DOHH2 (cell line): ENCODE measurements around the gene LRTM2.

Source experiments
- H3F3A ChIP-seq: fragments of 200-600 bp; sonication (generic), shearing (Covaris generic); 2 replicates; pipeline ENCODE4 v1.6.0; 2016; ENCODE audit warnings: antibody characterized with exemption, mild to moderate bottlenecking; ENCODE audit not compliant: control insufficient read depth, insufficient read depth
- H3K27ac ChIP-seq: fragments of 200-600 bp; sonication (generic); 2 replicates; pipeline ENCODE4 v1.5.1; 2014; ENCODE audit warnings: low read depth, mild to moderate bottlenecking, low read length, moderate library complexity
- H3K27me3 ChIP-seq: fragments of 200-600 bp; sonication (generic); 2 replicates; pipeline ENCODE4 v1.6.1; 2014; ENCODE audit warnings: mild to moderate bottlenecking, low read length, mixed read lengths; ENCODE audit not compliant: control insufficient read depth
- H3K36me3 ChIP-seq: fragments of 200-600 bp; sonication (generic); 2 replicates; pipeline ENCODE4 v1.6.1; 2014; ENCODE audit warnings: mild to moderate bottlenecking, low read length, moderate library complexity, mixed read lengths; ENCODE audit not compliant: control insufficient read depth
- H3K4me1 ChIP-seq: fragments of 200-600 bp; sonication (generic); 2 replicates; pipeline ENCODE4 v1.6.1; 2014; ENCODE audit warnings: mild to moderate bottlenecking, low read length, mixed read lengths; ENCODE audit not compliant: control insufficient read depth
- H3K4me2 ChIP-seq: fragments of 200-600 bp; sonication (generic); 2 replicates; pipeline ENCODE4 v1.6.0; 2014; ENCODE audit warnings: mild to moderate bottlenecking, low read length, moderate library complexity
- H3K4me3 ChIP-seq: fragments of 200-600 bp; sonication (generic); 2 replicates; pipeline ENCODE4 v1.5.1; 2014; ENCODE audit warnings: mild to moderate bottlenecking, low read length, mixed read lengths
- H3K79me2 ChIP-seq: fragments of 200-600 bp; sonication (generic); 2 replicates; pipeline ENCODE4 v1.6.1; 2014; ENCODE audit warnings: mild to moderate bottlenecking, low read length, mixed read lengths; ENCODE audit not compliant: control insufficient read depth
- H3K9me2 ChIP-seq: fragments of 200-600 bp; sonication (generic); replicated peaks from 2 replicates; pipeline ENCODE4 v1.6.1; 2014; ENCODE audit warnings: mild to moderate bottlenecking, low read length, mixed read lengths; ENCODE audit not compliant: control insufficient read depth
- H3K9me3 ChIP-seq: fragments of 200-600 bp; sonication (generic); 2 replicates; pipeline ENCODE4 v1.6.1; 2014; ENCODE audit warnings: antibody characterized with exemption, low read length, mixed read lengths; ENCODE audit not compliant: control insufficient read depth, insufficient read depth
- H4K20me1 ChIP-seq: fragments of 200-600 bp; sonication (generic); 2 replicates; pipeline ENCODE4 v1.6.0; 2014; ENCODE audit warnings: low read depth, mild to moderate bottlenecking, antibody characterized with exemption, low read length, moderate library complexity; ENCODE audit not compliant: control insufficient read depth, insufficient read depth
- EZH2phosphoT487 ChIP-seq: fragments of 200-600 bp; sonication (generic); IDR thresholded peaks from 2 replicates; pipeline ENCODE4 v1.6.1; 2017; ENCODE audit warnings: borderline replicate concordance, mild to moderate bottlenecking, antibody characterized with exemption, low read length, moderate library complexity, mixed read lengths
- TF ChIP-seq, protein P1 (sequence below): fragments of 200-600 bp; sonication (generic); IDR thresholded peaks from one replicate; pipeline ENCODE4 v1.5.1; 2014; ENCODE audit warnings: antibody characterized with exemption, mild to moderate bottlenecking, low read depth, low read length; ENCODE audit not compliant: poor library complexity, severe bottlenecking

Gene LRTM2

DNA sequence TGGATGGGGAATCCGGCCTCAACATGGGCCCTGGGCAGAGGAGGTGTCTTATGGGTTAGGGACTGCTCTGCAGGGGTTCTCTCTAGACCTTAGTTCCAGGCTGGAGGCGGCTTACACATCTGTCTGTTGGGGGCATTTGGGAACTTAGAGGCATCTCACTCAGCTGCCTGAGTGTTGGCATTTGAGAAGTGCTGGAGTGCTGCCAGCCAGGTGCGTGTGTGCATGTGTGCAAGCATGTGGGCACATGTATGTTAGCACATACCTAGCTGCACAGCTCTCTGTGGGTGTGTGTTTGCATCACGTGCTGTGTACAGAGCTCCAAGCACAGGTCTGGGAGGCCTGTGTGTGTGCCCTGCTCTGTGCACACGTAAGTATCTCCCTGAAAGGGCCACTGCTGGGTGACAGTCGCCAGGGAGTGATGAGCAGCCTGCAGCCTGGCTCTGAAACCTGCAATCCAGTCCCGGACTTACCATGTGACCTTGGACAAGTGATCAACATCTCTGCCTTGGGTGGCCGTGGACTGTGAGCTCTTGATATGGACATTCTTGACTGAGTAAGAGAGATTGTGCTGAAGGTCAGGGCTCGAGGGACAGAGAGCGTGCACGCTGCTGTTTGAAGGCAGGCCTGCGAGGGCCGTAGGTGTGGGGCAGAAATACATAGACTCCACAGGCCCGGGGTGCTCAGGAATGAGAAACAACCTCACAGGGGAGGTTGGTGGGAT lies 5.2 kb downstream of the LRTM2 start:
- no peaks in the 10 kb centered on the region for H3K36me3 ChIP-seq
- no peak overlapping the region for H3K27ac ChIP-seq
- H3K4me3 ChIP-seq: no peak overlapping the region
- no peaks in the 10 kb centered on the region for H4K20me1 ChIP-seq
- H3K4me1 ChIP-seq: no peaks in the 10 kb centered on the region
- H3K27me3 ChIP-seq: peaks cover 25% of the 10 kb centered on the region
- no peaks in the 10 kb centered on the region for H3K9me2 ChIP-seq
- no peaks in the 10 kb centered on the region for H3K79me2 ChIP-seq
- TF ChIP-seq EZH2phosphoT487: no peak
- TF ChIP-seq, protein P1, sequence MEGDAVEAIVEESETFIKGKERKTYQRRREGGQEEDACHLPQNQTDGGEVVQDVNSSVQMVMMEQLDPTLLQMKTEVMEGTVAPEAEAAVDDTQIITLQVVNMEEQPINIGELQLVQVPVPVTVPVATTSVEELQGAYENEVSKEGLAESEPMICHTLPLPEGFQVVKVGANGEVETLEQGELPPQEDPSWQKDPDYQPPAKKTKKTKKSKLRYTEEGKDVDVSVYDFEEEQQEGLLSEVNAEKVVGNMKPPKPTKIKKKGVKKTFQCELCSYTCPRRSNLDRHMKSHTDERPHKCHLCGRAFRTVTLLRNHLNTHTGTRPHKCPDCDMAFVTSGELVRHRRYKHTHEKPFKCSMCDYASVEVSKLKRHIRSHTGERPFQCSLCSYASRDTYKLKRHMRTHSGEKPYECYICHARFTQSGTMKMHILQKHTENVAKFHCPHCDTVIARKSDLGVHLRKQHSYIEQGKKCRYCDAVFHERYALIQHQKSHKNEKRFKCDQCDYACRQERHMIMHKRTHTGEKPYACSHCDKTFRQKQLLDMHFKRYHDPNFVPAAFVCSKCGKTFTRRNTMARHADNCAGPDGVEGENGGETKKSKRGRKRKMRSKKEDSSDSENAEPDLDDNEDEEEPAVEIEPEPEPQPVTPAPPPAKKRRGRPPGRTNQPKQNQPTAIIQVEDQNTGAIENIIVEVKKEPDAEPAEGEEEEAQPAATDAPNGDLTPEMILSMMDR: no peak
- H3K9me3 ChIP-seq: no peaks in the 10 kb centered on the region
- H3K4me2 ChIP-seq: no peak overlapping the region
- H3F3A ChIP-seq: no peaks in the 10 kb centered on the region

DNA sequence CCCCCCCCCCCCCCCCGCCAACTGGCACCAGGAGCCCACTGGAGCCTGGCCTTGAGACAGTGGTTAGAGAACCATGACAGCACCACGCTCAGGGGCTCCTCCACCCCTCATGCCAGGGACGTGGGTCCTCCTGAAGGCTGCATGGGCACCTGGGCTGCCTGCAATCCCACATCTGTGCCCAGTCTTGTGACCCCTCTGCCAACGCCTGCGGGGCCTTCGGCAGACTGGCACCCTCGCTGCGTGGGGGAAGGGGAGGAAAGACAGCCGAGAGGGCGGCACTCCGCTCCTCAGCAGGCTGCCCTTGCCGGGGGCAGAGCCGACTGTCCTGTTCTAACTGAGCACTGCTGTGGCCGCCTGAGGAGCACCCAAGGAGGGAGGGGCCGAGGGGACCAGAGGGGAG lies 6.0 kb downstream of the LRTM2 start:
- peaks cover 18% of the 10 kb centered on the region for H3K27me3 ChIP-seq
- no peaks in the 10 kb centered on the region for H4K20me1 ChIP-seq
- no peaks in the 10 kb centered on the region for H3K4me1 ChIP-seq
- H3K9me2 ChIP-seq: no peaks in the 10 kb centered on the region
- no peak overlapping the region for H3K4me3 ChIP-seq
- TF ChIP-seq, protein P1: no peak
- TF ChIP-seq EZH2phosphoT487: no peak
- H3K4me2 ChIP-seq: no peak overlapping the region
- no peaks in the 10 kb centered on the region for H3K36me3 ChIP-seq
- no peaks in the 10 kb centered on the region for H3K79me2 ChIP-seq
- H3F3A ChIP-seq: no peaks in the 10 kb centered on the region
- no peak overlapping the region for H3K27ac ChIP-seq
- no peaks in the 10 kb centered on the region for H3K9me3 ChIP-seq

DNA sequence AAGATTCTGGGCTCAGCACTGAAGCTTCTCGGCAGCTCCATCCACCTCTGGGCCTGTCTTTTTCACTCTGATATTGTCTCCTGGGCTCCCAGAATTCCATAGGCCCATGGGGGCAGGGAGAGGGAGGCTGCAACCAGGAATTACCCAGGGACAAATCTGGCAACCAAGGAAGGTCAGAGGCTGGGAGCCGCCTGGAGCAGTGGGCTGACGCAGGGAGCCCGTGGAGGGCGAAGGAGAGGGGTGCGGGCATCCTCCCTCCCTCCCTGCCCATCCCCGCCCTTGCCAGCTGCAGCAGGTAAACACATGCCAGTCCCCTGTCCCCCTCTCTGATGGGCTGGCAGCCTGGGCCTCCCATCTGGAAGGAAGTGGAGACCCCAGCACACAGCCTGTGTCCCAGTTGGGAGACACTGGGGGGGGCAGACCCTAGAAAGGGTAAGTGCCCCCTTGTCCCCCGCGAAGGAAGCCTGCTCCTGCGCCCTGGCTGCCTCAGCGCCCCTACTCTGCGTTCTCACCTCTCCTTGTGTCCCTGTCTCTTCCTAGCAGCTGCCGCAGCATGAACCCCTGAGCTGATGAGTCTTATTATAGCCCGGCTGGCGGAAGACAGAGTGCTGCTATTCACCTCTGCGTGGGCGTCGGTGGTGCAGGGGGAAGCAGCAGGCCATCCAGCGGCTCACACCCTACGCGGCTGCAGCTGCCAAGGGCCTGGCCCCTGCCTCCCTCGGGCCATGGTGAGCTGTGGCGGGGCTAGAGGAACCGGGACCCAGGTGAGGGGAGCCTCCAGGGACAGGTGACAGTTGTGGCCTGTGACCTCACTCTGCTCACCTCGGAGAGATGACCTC lies 6.7 kb downstream of the LRTM2 start:
- no peaks in the 10 kb centered on the region for H3K9me2 ChIP-seq
- H3K27ac ChIP-seq: no peak overlapping the region
- no peaks in the 10 kb centered on the region for H3K36me3 ChIP-seq
- no peak overlapping the region for H3K4me2 ChIP-seq
- TF ChIP-seq, protein P1: no peak
- no peak for TF ChIP-seq EZH2phosphoT487
- H3F3A ChIP-seq: no peaks in the 10 kb centered on the region
- H4K20me1 ChIP-seq: no peaks in the 10 kb centered on the region
- no peaks in the 10 kb centered on the region for H3K9me3 ChIP-seq
- no peaks in the 10 kb centered on the region for H3K4me1 ChIP-seq
- H3K27me3 ChIP-seq: peaks cover 15% of the 10 kb centered on the region
- H3K4me3 ChIP-seq: no peak overlapping the region
- H3K79me2 ChIP-seq: no peaks in the 10 kb centered on the region
